A549 (cell line): ENCODE data around the gene TFR2. TPM values are rescaled to one million over a fixed set of nuclear protein-coding genes. Genes with fewer than 3 reads are reported as not detected.

Experiments
- ATAC-seq, 2 experiments: fragments of 200-7000 bp in 1 of 2; fragments of >200 bp in 1 of 2; cut with Nextera tagmentation in 1 of 2; cut with Tn5 transposase in 1 of 2; 3 replicates each; pipeline versions ENCODE4 v1.8.0 to v1.9.1; 2018 to 2020; ENCODE audit warnings: mild to moderate bottlenecking in 1 of 2, moderate library complexity in 1 of 2
- CTCF ChIA-PET: fragments of 300-600 bp; sonication (Branson Sonifier 250); formaldehyde crosslinking; extraction: SDS; loops from one replicate; lab custom pipeline; 2021; ENCODE audit warnings: antibody characterized with exemption, inconsistent platforms; lab: Yijun Ruan, JAX
- POLR2A ChIA-PET: fragments of 350-600 bp; formaldehyde crosslinking; extraction: SDS; loops from one replicate; lab custom pipeline; 2021; ENCODE audit warnings: antibody characterized with exemption, inconsistent platforms; lab: Yijun Ruan, JAX
- DNase-seq, 2 experiments: peaks; one replicate each; pipeline versions ENCODE4 v3.0.0 to v3.0.0-alpha.2; 2011 to 2016; ENCODE audit warnings: low read depth in 1 of 2, low spot score in 1 of 2
- FAIRE-seq: peaks from 2 replicates; lab custom pipeline; 2011; peaks lifted over from hg19 to GRCh38; lab: Jason Lieb, UNC
- H3K27ac ChIP-seq, 2 experiments: fragments of >200 bp; sonication (Bioruptor Twin); formaldehyde crosslinking; 3 replicates each; pipeline ENCODE4 v1.5.1; 2016 to 2017
- H3K4me1 ChIP-seq: fragments of >200 bp; sonication (Bioruptor Twin); formaldehyde crosslinking; 3 replicates; pipeline ENCODE4 v1.6.1; 2016
- H3K4me2 ChIP-seq: fragments of >200 bp; sonication (Bioruptor Twin); formaldehyde crosslinking; 3 replicates; pipeline ENCODE4 v1.6.1; 2016
- H3K4me3 ChIP-seq: fragments of >200 bp; sonication (Bioruptor Twin); formaldehyde crosslinking; 3 replicates; pipeline ENCODE4 v1.5.1; 2016
- H3K9me3 ChIP-seq: fragments of >200 bp; sonication (Bioruptor Twin); formaldehyde crosslinking; 3 replicates; pipeline ENCODE4 v1.6.1; 2016
- BCL3 ChIP-seq: fragments of >200 bp; sonication (Bioruptor Twin); formaldehyde crosslinking; IDR thresholded peaks from 3 replicates; pipeline ENCODE4 v1.6.1; 2016
- CHD2 ChIP-seq: fragments of 150-350 bp; IDR thresholded peaks from 2 replicates; pipeline ENCODE4 v1.6.1; 2014; ENCODE audit warnings: low read length; ENCODE audit not compliant: partially characterized antibody
- CHD4 ChIP-seq: fragments of 200-600 bp; sonication (generic); IDR thresholded peaks from 2 replicates; pipeline ENCODE4 v1.6.1; 2016; ENCODE audit warnings: antibody characterized with exemption, mild to moderate bottlenecking, borderline replicate concordance
- E2F6 ChIP-seq: IDR thresholded peaks from 2 replicates; pipeline ENCODE4 v1.6.1; 2012; ENCODE audit warnings: low read depth, borderline replicate concordance
- FOSB ChIP-seq: fragments of 250-450 bp; sonication (Bioruptor Pico); IDR thresholded peaks from 2 replicates; pipeline ENCODE4 v1.5.0; 2020; ENCODE audit warnings: mild to moderate bottlenecking, moderate library complexity
- FOSL2 ChIP-seq, 2 experiments: fragments of 450-650 bp in 1 of 2; fragments of >200 bp in 1 of 2; sonication (Bioruptor Twin) in 1 of 2; formaldehyde crosslinking; IDR thresholded peaks; 2 replicates each; pipeline versions ENCODE4 v1.5.0 to v1.6.1; 2016 to 2020; ENCODE audit warnings: mild to moderate bottlenecking in 1 of 2, moderate library complexity in 1 of 2
- FOXS1 ChIP-seq: fragments of 250-450 bp; sonication (Bioruptor Pico); IDR thresholded peaks from 2 replicates; pipeline ENCODE4 v1.5.0; 2020; ENCODE audit warnings: mild to moderate bottlenecking, moderate library complexity
- GATA3 ChIP-seq: IDR thresholded peaks from 2 replicates; pipeline ENCODE4 v1.6.1; 2012; ENCODE audit warnings: borderline replicate concordance
- HDAC2 ChIP-seq: fragments of 200-600 bp; sonication (generic); IDR thresholded peaks from 2 replicates; pipeline ENCODE4 v1.6.1; 2016
- HOXA7 ChIP-seq: fragments of 250-450 bp; sonication (Bioruptor Pico); IDR thresholded peaks from 2 replicates; pipeline ENCODE4 v1.5.0; 2020; ENCODE audit warnings: mild to moderate bottlenecking, moderate library complexity
- HOXB13 ChIP-seq: fragments of 250-450 bp; sonication (Bioruptor Pico); IDR thresholded peaks from 2 replicates; pipeline ENCODE4 v1.5.0; 2020; ENCODE audit warnings: low read depth, mild to moderate bottlenecking, moderate library complexity
- JUN ChIP-seq, 2 experiments: fragments of >200 bp; sonication (Bioruptor Twin); formaldehyde crosslinking; IDR thresholded peaks; 2 replicates in 1 of 2; 3 replicates in 1 of 2; pipeline ENCODE4 v1.6.1; 2016 to 2017
- MYC ChIP-seq: IDR thresholded peaks from 2 replicates; pipeline ENCODE4 v1.6.1; 2012; ENCODE audit warnings: mild to moderate bottlenecking, inconsistent platforms, low read length, improper control_type of control experiment, borderline replicate concordance
- NPAS2 ChIP-seq: fragments of 250-450 bp; sonication (Bioruptor Pico); IDR thresholded peaks from 2 replicates; pipeline ENCODE4 v1.8.0; 2022; ENCODE audit warnings: mild to moderate bottlenecking, moderate library complexity, borderline replicate concordance
- POLR2A ChIP-seq: IDR thresholded peaks from 2 replicates; pipeline ENCODE4 v1.6.1; 2012; ENCODE audit warnings: mild to moderate bottlenecking, low read length
- RAD21 ChIP-seq, 2 experiments: fragments of >200 bp in 1 of 2; sonication (Bioruptor Twin) in 1 of 2; formaldehyde crosslinking in 1 of 2; IDR thresholded peaks in 1 of 2; conservative IDR thresholded peaks in 1 of 2; 2 replicates in 1 of 2; 3 replicates in 1 of 2; pipeline ENCODE4 v1.6.1; 2012 to 2018; ENCODE audit warnings: inconsistent platforms in 1 of 2
- RARB ChIP-seq: fragments of 250-450 bp; sonication (Bioruptor Pico); IDR thresholded peaks from 2 replicates; pipeline ENCODE4 v1.8.0; 2021; ENCODE audit warnings: mild to moderate bottlenecking, moderate library complexity
- REST ChIP-seq: fragments of 200-600 bp; sonication (generic); IDR thresholded peaks from 2 replicates; pipeline ENCODE4 v1.6.1; 2016; ENCODE audit warnings: antibody characterized with exemption, mild to moderate bottlenecking, moderate library complexity
- RNF2 ChIP-seq: fragments of 200-600 bp; sonication (generic); IDR thresholded peaks from 2 replicates; pipeline ENCODE4 v1.6.1; 2016; ENCODE audit warnings: low read depth, mild to moderate bottlenecking, antibody characterized with exemption, moderate library complexity, borderline replicate concordance
- SMC3 ChIP-seq: fragments of >200 bp; sonication (Bioruptor Twin); formaldehyde crosslinking; IDR thresholded peaks from 3 replicates; pipeline ENCODE4 v1.6.1; 2018; ENCODE audit warnings: inconsistent platforms
- TFCP2L1 ChIP-seq: fragments of 250-450 bp; sonication (Bioruptor Pico); IDR thresholded peaks from 2 replicates; pipeline ENCODE4 v1.5.0; 2021; ENCODE audit warnings: mild to moderate bottlenecking
- TP53 ChIP-seq: fragments of 250-450 bp; sonication (Bioruptor Pico); IDR thresholded peaks from 2 replicates; pipeline ENCODE4 v1.5.0; 2021; ENCODE audit warnings: mild to moderate bottlenecking, moderate library complexity
- USF2 ChIP-seq: fragments of 450-650 bp; IDR thresholded peaks from 2 replicates; pipeline ENCODE4 v1.6.1; 2014; ENCODE audit warnings: antibody characterized with exemption
- ZC3H11A ChIP-seq: fragments of 450-650 bp; IDR thresholded peaks from 2 replicates; pipeline ENCODE4 v1.6.1; 2014; ENCODE audit warnings: antibody characterized with exemption, mild to moderate bottlenecking
- ZFP36 ChIP-seq: fragments of 450-650 bp; IDR thresholded peaks from 2 replicates; pipeline ENCODE4 v1.6.1; 2014; ENCODE audit warnings: borderline replicate concordance; ENCODE audit not compliant: partially characterized antibody
- ZSCAN20 ChIP-seq: fragments of 250-450 bp; sonication (Bioruptor Pico); IDR thresholded peaks from 2 replicates; pipeline ENCODE4 v1.8.0; 2022; ENCODE audit warnings: mild to moderate bottlenecking, moderate library complexity
- WGBS: methylation state at CpG from one replicate; pipeline ENCODE4 v1.1.6; 2017; ENCODE audit errors: missing lambda C conversion rate; 5-methylcytosine and 5-hydroxymethylcytosine counted together
- polyA plus RNA-seq, 4 experiments: library from polyadenylated mRNA; depleted of rRNA in 3 of 4; stranded (reverse); fragments of >200 nt; fragmentation: RNase III in 1 of 4; extraction: RNeasy Plus Mini Kit Qiagen cat#74134 plus additional on column Dnase treatment in 1 of 4; gene quantifications; 2 replicates in 3 of 4; 3 replicates in 1 of 4; pipeline ENCODE4 v1.2.3, GENCODE V29; 2011 to 2017

TFR2 gene
- polyA plus RNA-seq, 2 of the 4 experiments (the other 2 are of a cell fraction) = 1.1 to 2.5 TPM

- CTCF ChIA-PET = interaction anchor here (0.8 to 4.1 kb wide), 6 partner anchors 8 to 216 kb away, joined by 3 to 54 read pairs (median 6); partner anchors contain the start of gene GIGYF1
- H3K4me2 ChIP-seq = no peak overlapping the region
- POLR2A ChIA-PET = no interaction called here
- no peak overlapping the region for H3K27ac ChIP-seq
- ATAC-seq = no peak
- peaks cover 14% of the 10 kb centered on the region; the same call in 2 of the 3 replicates for H3K4me1 ChIP-seq
- no peak overlapping the region for H3K4me3 ChIP-seq
- no peak for FAIRE-seq
- no peaks in the 10 kb centered on the region for H3K9me3 ChIP-seq
- TF ChIP-seq FOSL2 (IDR thresholded peaks at IDR 0.05) = no peak
- no peak for TF ChIP-seq FOSL2 (CRISPR knock-in tag; IDR thresholded peaks at IDR 0.05)
- no peak for TF ChIP-seq RAD21 (conservative IDR thresholded peaks at IDR 0.05 in 1 of 2, IDR thresholded peaks at IDR 0.05 in 1 of 2)
- TF ChIP-seq FOXS1 (CRISPR knock-in tag) = no peak
- no peak for TF ChIP-seq POLR2A
- TF ChIP-seq JUN (IDR thresholded peaks at IDR 0.05) = no peak
- no peak for TF ChIP-seq REST
- no peak for TF ChIP-seq TFCP2L1 (CRISPR knock-in tag)
- no peak for TF ChIP-seq FOSB (CRISPR knock-in tag)
- TF ChIP-seq USF2 = no peak
- no peak for TF ChIP-seq HOXB13
- TF ChIP-seq BCL3 = no peak
- TF ChIP-seq ZFP36 = no peak
- TF ChIP-seq MYC = no peak
- no peak for TF ChIP-seq RNF2
- TF ChIP-seq HOXA7 (CRISPR knock-in tag) = no peak
- TF ChIP-seq CHD2 = no peak
- TF ChIP-seq HDAC2 = no peak
- TF ChIP-seq GATA3 = no peak
- TF ChIP-seq CHD4 = no peak
- WGBS = 91% methylated on average over 17 of the region's 18 CpGs
- no peak for DNase-seq
Measured at GRCh38 chr7:100685049-100685605, 43.8 kb upstream of the TFR2 start.

- no peak for FAIRE-seq
- Histone ChIP-seq H3K4me1 (peaks cover 19% of the 10 kb centered on the region), H3K9me3 (no peaks in the 10 kb centered on the region), H3K27ac (no peak overlapping the region), H3K4me2 (no peak overlapping the region), H3K4me3 (no peak overlapping the region)
- no peak for ATAC-seq
- no peak for TF ChIP-seq ZFP36
- no peak for TF ChIP-seq HDAC2
- no peak for TF ChIP-seq FOSL2 (IDR thresholded peaks at IDR 0.05)
- TF ChIP-seq FOSL2 (CRISPR knock-in tag; IDR thresholded peaks at IDR 0.05) = no peak
- no peak for TF ChIP-seq RARB (CRISPR knock-in tag)
- TF ChIP-seq ZC3H11A = no peak
- TF ChIP-seq POLR2A = no peak
- TF ChIP-seq ZSCAN20 (CRISPR knock-in tag) = no peak
- no peak for TF ChIP-seq SMC3
- no peak for TF ChIP-seq BCL3
- TF ChIP-seq NPAS2 = no peak
- TF ChIP-seq TP53 = no peak
- TF ChIP-seq E2F6 = no peak
- DNase-seq = no peak
- ChIA-PET POLR2A (no interaction called here), CTCF (interaction anchor here (0.7 to 6.4 kb wide), 5 partner anchors 8 to 554 kb away, joined by 3 to 54 read pairs (median 6); partner anchors contain the start of gene GIGYF1)
- WGBS = 91% methylated on average over 14 of the region's 16 CpGs
Measured at GRCh38 chr7:100684534-100685042, 43.2 kb upstream of the TFR2 start.
